ENCODE results near the gene KCNMB1. TPM values are rescaled to one million over a fixed set of nuclear protein-coding genes. Genes with fewer than 3 reads are reported as not detected.

KCNMB1 gene
- total and polyA plus RNA-seq, 10 of the 15 experiments (the other 5 are each of a cell fraction or from before 2014, with no cell fraction given): 1.2 to 3.6 (median 2.6) TPM

DNA sequence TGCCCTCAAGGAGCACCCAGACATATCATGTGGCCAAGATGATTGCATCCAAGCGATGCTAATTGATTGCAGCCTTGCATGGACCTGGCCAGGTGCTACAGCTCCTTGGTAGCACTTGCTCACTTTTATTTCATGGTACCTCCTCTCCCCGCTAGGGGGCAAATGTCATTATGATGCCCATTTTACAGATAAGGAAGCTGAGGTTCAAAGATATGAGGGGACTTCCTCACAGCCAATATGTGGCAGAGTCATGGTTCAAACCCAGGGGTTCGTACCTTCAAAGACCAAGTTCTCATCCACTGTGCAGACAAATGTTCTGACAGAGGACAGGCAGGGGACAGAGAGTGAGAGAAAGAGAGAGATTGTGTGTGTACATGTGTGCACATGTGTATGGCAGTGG, 21.9 kb upstream of the KCNMB1 start:
- TF ChIP-seq SMARCA5 (IDR thresholded peaks at IDR 0.05) (peak; percentile 72; the same call in 1 of the 2 replicates), NBN (IDR thresholded peaks at IDR 0.05) (no peak)
- TF ChIP-seq, protein P1, sequence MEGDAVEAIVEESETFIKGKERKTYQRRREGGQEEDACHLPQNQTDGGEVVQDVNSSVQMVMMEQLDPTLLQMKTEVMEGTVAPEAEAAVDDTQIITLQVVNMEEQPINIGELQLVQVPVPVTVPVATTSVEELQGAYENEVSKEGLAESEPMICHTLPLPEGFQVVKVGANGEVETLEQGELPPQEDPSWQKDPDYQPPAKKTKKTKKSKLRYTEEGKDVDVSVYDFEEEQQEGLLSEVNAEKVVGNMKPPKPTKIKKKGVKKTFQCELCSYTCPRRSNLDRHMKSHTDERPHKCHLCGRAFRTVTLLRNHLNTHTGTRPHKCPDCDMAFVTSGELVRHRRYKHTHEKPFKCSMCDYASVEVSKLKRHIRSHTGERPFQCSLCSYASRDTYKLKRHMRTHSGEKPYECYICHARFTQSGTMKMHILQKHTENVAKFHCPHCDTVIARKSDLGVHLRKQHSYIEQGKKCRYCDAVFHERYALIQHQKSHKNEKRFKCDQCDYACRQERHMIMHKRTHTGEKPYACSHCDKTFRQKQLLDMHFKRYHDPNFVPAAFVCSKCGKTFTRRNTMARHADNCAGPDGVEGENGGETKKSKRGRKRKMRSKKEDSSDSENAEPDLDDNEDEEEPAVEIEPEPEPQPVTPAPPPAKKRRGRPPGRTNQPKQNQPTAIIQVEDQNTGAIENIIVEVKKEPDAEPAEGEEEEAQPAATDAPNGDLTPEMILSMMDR (IDR thresholded peaks at IDR 0.05 in 2 of 3, conservative IDR thresholded peaks at IDR 0.05 in 1 of 3; ENCODE audit: control insufficient read depth in 2 of 3, extremely low read depth in 1 of 3, insufficient read depth in 1 of 3, low read depth in 3 of 3, low read length in 3 of 3): peak; percentile 35 to 65 (median 49); a peak in 5 of 6 replicates
- ChIA-PET SMC1A (ENCODE audit: uncharacterized antibody, unreplicated experiment) (interaction anchor here (0.6 to 1.2 kb wide), 7 partner anchors 14 to 187 kb away, joined by 3 to 7 read pairs (median 4); partner anchors contain the start of gene KCNMB1), CTCF (interaction anchor here (0.5 to 3.0 kb wide), 27 partner anchors 8 to 1178 kb away, joined by 3 to 10 read pairs (median 4); no protein-coding TSS in a partner anchor), RAD21 (ENCODE audit: unreplicated experiment) (interaction anchor here (0.6 to 1.6 kb wide), 3 partner anchors 7 to 72 kb away, joined by 3 to 6 read pairs (median 5); no protein-coding TSS in a partner anchor), POLR2A (no interaction called here)
- no peak for FAIRE-seq
- Histone ChIP-seq H3K36me3 (ENCODE audit: control insufficient read depth in 2 of 2, insufficient read depth in 2 of 2, low read length in 1 of 2) (no peaks in the 10 kb centered on the region), H3K27me3 (replicated peaks in 1 of 2; ENCODE audit: control insufficient read depth in 2 of 2, insufficient read depth in 2 of 2, low read length in 1 of 2) (no peaks in the 10 kb centered on the region; a peak in 1 of 4 replicates), H4K20me1 (ENCODE audit: control insufficient read depth, insufficient read depth) (no peaks in the 10 kb centered on the region), H3K79me2 (ENCODE audit: control insufficient read depth, insufficient read depth, low read length) (no peaks in the 10 kb centered on the region), H3K9me3 (replicated peaks; ENCODE audit: control insufficient read depth, insufficient read depth, low read length) (no peaks in the 10 kb centered on the region), H3K4me3 (no peak overlapping the region), H3K4me1 (ENCODE audit: control insufficient read depth, insufficient read depth, low read length) (no peaks in the 10 kb centered on the region), H3K27ac (ENCODE audit: control insufficient read depth, insufficient read depth) (no peak overlapping the region), H2AFZ (ENCODE audit: control insufficient read depth, low read depth, low read length) (no peak overlapping the region), H3K9ac (ENCODE audit: control insufficient read depth, insufficient read depth, low read length) (no peak overlapping the region), H3K4me2 (ENCODE audit: control insufficient read depth, insufficient read depth) (no peak overlapping the region)
- no TSS peak for BruUV-seq (replicated peaks)
- in situ Hi-C loops (cut with MboI) (no loop called here), intact Hi-C loops (cut with micrococcal nuclease; ENCODE audit: unreplicated experiment) (no loop called here)
- 0% methylated on average over 3 of the region's 3 CpGs for WGBS (ENCODE audit: insufficient coverage, insufficient replicate concordance, low lambda C conversion rate, missing lambda C conversion rate)
- peak; percentile 92 for ATAC-seq
- no peak for DNase-seq (ENCODE audit: low read depth, low spot score)

GRCh38 chr5:170410401-170410800, 21.2 kb upstream of the KCNMB1 start:
- Histone ChIP-seq H3K27ac (ENCODE audit: control insufficient read depth, insufficient read depth) (no peak overlapping the region), H3K9me3 (replicated peaks; ENCODE audit: control insufficient read depth, insufficient read depth, low read length) (no peaks in the 10 kb centered on the region), H3K79me2 (ENCODE audit: control insufficient read depth, insufficient read depth, low read length) (no peaks in the 10 kb centered on the region), H3K4me2 (ENCODE audit: control insufficient read depth, insufficient read depth) (no peak overlapping the region), H4K20me1 (ENCODE audit: control insufficient read depth, insufficient read depth) (no peaks in the 10 kb centered on the region), H2AFZ (ENCODE audit: control insufficient read depth, low read depth, low read length) (no peak overlapping the region), H3K9ac (ENCODE audit: control insufficient read depth, insufficient read depth, low read length) (no peak overlapping the region), H3K27me3 (replicated peaks in 1 of 2; ENCODE audit: control insufficient read depth in 2 of 2, insufficient read depth in 2 of 2, low read length in 1 of 2) (no peaks in the 10 kb centered on the region; a peak in 1 of 4 replicates), H3K36me3 (ENCODE audit: control insufficient read depth in 2 of 2, insufficient read depth in 2 of 2, low read length in 1 of 2) (no peaks in the 10 kb centered on the region), H3K4me1 (ENCODE audit: control insufficient read depth, insufficient read depth, low read length) (no peaks in the 10 kb centered on the region), H3K4me3 (no peak overlapping the region)
- ChIA-PET RAD21 (ENCODE audit: unreplicated experiment) (interaction anchor here (0.6 to 1.6 kb wide), 3 partner anchors 8 to 72 kb away, joined by 3 to 6 read pairs (median 5); no protein-coding TSS in a partner anchor), CTCF (interaction anchor here (0.5 to 3.0 kb wide), 26 partner anchors 9 to 1177 kb away, joined by 3 to 10 read pairs (median 4); no protein-coding TSS in a partner anchor), POLR2A (no interaction called here), SMC1A (ENCODE audit: uncharacterized antibody, unreplicated experiment) (interaction anchor here (0.6 to 1.2 kb wide), 8 partner anchors 8 to 187 kb away, joined by 3 to 7 read pairs (median 4); partner anchors contain the start of gene KCNMB1)
- 83% methylated on average over 2 of the region's 2 CpGs for WGBS (ENCODE audit: insufficient coverage, insufficient replicate concordance, low lambda C conversion rate, missing lambda C conversion rate)
- BruUV-seq (replicated peaks): no TSS peak
- in situ Hi-C loops (cut with MboI) (no loop called here), intact Hi-C loops (cut with micrococcal nuclease; ENCODE audit: unreplicated experiment) (no loop called here)
- ATAC-seq: no peak
- no peak for DNase-seq (ENCODE audit: low read depth, low spot score)
- FAIRE-seq: no peak
- no peak for TF ChIP-seq EGR1 (IDR thresholded peaks at IDR 0.05; ENCODE audit: borderline replicate concordance in 1 of 2, low read depth in 2 of 2, low read length in 2 of 2)
- TF ChIP-seq, protein P2, sequence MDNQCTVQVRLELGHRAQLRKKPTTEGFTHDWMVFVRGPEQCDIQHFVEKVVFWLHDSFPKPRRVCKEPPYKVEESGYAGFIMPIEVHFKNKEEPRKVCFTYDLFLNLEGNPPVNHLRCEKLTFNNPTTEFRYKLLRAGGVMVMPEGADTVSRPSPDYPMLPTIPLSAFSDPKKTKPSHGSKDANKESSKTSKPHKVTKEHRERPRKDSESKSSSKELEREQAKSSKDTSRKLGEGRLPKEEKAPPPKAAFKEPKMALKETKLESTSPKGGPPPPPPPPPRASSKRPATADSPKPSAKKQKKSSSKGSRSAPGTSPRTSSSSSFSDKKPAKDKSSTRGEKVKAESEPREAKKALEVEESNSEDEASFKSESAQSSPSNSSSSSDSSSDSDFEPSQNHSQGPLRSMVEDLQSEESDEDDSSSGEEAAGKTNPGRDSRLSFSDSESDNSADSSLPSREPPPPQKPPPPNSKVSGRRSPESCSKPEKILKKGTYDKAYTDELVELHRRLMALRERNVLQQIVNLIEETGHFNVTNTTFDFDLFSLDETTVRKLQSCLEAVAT (IDR thresholded peaks at IDR 0.05): no peak
- no peak for TF ChIP-seq SMAD1 (IDR thresholded peaks at IDR 0.05; ENCODE audit: low read depth, partially characterized antibody)
- no peak for TF ChIP-seq RELB (IDR thresholded peaks at IDR 0.05; ENCODE audit: low read depth)
- TF ChIP-seq BMI1 (IDR thresholded peaks at IDR 0.05; ENCODE audit: borderline replicate concordance): no peak
